GM12865 (cell line): ENCODE measurements around the gene RRAS.
"Not testable (repeated sequence)": the region's sequence is repeated elsewhere in the genome, so short reads cannot be mapped to it uniquely, and the experiment has no call there.

Experiments
- DNase-seq: peaks from one replicate; pipeline ENCODE4 v3.0.0; 2010; ENCODE audit warnings: low read depth
- H3K4me3 ChIP-seq: 2 replicates; pipeline ENCODE4 v1.5.1; 2011; ENCODE audit warnings: mild to moderate bottlenecking, low read depth, low read length, control low read depth
- CTCF ChIP-seq: IDR thresholded peaks from 2 replicates; pipeline ENCODE4 v1.5.1; 2011; ENCODE audit warnings: low read length, control low read depth, low read depth, inconsistent platforms; ENCODE audit not compliant: insufficient read depth; ENCODE audit errors: missing control alignments

Gene RRAS

GRCh38 chr19:49636233-49636932 is 3.6 kb downstream of the RRAS start:
- no peak for TF ChIP-seq CTCF
- no peak for DNase-seq
- H3K4me3 ChIP-seq: no peak overlapping the region

DNA sequence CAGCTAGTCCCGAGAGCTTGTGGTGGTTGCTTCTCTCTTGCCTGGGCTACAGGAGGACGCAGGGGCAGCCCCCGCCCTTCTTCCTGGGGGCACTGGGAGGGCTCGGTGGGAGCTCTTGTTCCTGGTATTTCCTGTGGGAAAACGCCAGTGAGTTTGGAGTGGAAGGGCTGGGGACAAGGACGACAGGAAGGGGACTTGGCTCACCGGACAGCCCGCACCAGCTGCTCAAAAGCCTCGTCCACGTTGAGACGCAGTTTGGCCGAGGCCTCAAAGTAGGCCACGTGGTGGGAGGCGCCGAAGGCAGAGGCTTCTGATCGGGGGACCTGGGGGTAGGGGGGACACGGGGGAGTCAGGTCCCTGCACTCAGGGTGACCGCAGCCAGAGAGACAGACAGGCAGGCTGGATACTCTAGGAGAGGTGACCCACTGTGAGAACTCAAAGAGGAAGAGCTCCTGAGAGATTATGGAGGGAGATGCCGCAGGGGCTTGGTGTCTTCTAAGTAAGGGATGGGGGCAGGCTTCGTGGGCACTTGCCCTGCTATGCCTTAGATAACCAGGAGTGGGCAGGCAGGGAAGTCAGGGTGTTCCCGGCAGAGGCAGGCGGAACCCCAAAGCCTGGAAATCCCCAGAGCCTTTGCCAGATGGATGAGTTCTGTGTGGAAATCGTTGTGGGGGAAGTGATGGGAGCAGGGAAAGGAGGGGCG is 4.3 kb downstream of the RRAS start:
- no peak for TF ChIP-seq CTCF
- no peak overlapping the region for H3K4me3 ChIP-seq
- DNase-seq: no peak

DNA sequence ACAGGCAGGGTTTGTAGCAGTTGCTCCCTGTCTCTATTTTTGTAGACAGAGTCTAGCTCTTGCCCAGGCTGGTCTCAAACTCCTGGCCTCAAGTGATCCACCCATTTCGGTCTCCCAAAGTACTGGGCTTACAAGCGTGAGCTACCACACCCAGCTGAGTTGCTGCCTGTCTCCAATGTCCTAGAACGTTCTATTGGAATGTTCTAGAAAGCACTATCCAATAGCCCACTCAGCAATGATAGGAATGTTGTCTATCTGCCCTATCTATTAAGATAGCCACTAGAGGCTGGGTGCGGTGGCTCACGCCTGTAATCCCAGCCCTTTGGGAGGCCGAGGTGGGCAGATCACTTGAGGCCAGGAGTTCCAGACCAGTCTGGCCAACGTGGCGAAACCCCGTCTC is 6.7 kb downstream of the RRAS start:
- H3K4me3 ChIP-seq: not testable (repeated sequence)

GRCh38 chr19:49632576-49632975 is 7.4 kb downstream of the RRAS start:
- TF ChIP-seq CTCF: no peak
- no peak overlapping the region for H3K4me3 ChIP-seq
- DNase-seq: no peak

More for the DNA sequence above, 6.7 kb downstream of the RRAS start:
- DNase-seq: not testable (repeated sequence)

DNA sequence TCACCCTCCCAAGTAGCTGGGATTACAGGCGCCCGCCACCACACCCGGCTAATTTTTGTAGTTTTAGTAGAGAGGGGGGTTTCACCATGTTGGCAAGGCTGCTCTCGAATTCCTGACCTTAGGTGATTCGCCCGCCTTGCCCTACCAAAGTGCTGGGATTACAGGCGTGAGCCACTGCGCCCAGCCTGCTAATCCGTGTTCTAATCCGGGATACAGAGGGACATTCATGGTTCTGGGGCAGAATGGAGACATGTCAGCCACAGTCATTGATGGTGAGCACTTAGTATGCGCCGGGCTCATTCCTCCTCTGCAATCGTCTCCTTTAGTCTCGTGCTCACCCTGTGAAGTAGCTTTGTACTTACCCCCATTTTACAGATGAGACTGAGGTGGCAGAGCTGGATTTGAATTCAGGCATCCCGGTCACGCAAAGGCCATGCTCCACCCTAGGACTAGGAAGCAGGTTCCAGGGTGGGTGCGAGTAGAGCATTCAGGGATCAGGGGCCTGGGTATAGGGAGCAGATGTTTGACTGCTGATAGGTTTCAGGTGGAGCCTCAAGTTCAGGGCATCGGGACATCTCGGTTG is 8.2 kb downstream of the RRAS start:
- no peak overlapping the region for H3K4me3 ChIP-seq
- DNase-seq: no peak
- no peak for TF ChIP-seq CTCF

GRCh38 chr19:49631014-49631588 is 8.8 kb downstream of the RRAS start:
- no peak for DNase-seq
- no peak overlapping the region for H3K4me3 ChIP-seq
- TF ChIP-seq CTCF: no peak

GRCh38 chr19:49629659-49630058 is 10.3 kb downstream of the RRAS start:
- no peak for DNase-seq
- no peak overlapping the region for H3K4me3 ChIP-seq
- TF ChIP-seq CTCF: no peak
